IMR-90 (cell line): Measurements from ENCODE around the gene EGR2. TPM values are rescaled to one million over a fixed set of nuclear protein-coding genes. Genes with fewer than 3 reads are reported as not detected.

Source experiments
- ATAC-seq: fragments of 200-7000 bp; cut with Tn5 transposase; 2 replicates; pipeline ENCODE4 v1.9.1; 2020; ENCODE audit warnings: low read depth, mild to moderate bottlenecking, moderate library complexity
- BruUV-seq: library from RNA; stranded (reverse); fragments of 400-500 nt; replicated peaks from 2 replicates; lab custom pipeline; 2021; lab: Mats Ljungman, UMichigan
- CTCF ChIA-PET: fragments of 300-600 bp; formaldehyde crosslinking; extraction: SDS; loops from one replicate; lab custom pipeline; 2021; ENCODE audit warnings: antibody characterized with exemption; lab: Yijun Ruan, JAX
- POLR2A ChIA-PET: fragments of 300-600 bp; sonication (Branson Sonifier 250); formaldehyde crosslinking; loops from one replicate; lab custom pipeline; 2022; ENCODE audit warnings: antibody characterized with exemption; ENCODE audit not compliant: unreplicated experiment; lab: Charles Lee
- DNase-seq: peaks from one replicate; pipeline ENCODE4 v3.0.0; 2013
- H2AFZ ChIP-seq: replicated peaks from 2 replicates; pipeline ENCODE3; 2013; ENCODE audit warnings: low read length, mild to moderate bottlenecking; ENCODE audit not compliant: poor library complexity
- H2AK5ac ChIP-seq: 2 replicates; pipeline ENCODE4 v1.6.1; 2013; ENCODE audit warnings: low read depth, low read length, inconsistent platforms
- H2AK9ac ChIP-seq: replicated peaks from 2 replicates; pipeline ENCODE3; 2013; ENCODE audit warnings: mild to moderate bottlenecking, low read depth, low read length, moderate library complexity; ENCODE audit not compliant: poor library complexity
- H2BK120ac ChIP-seq: 2 replicates; pipeline ENCODE4 v1.6.1; 2013; ENCODE audit warnings: low read depth, low read length, inconsistent platforms
- H2BK15ac ChIP-seq: 3 replicates; pipeline ENCODE4 v1.6.1; 2013; ENCODE audit warnings: low read depth, low read length, inconsistent platforms
- H2BK20ac ChIP-seq: 2 replicates; pipeline ENCODE4 v1.6.1; 2013; ENCODE audit warnings: low read depth, mild to moderate bottlenecking, inconsistent platforms, low read length, moderate library complexity
- H2BK5ac ChIP-seq: 2 replicates; pipeline ENCODE4 v1.6.1; 2013; ENCODE audit warnings: mild to moderate bottlenecking, low read depth, low read length, inconsistent platforms; ENCODE audit not compliant: poor library complexity, severe bottlenecking
- H3K14ac ChIP-seq: replicated peaks from 2 replicates; pipeline ENCODE4 v1.6.1; 2013; ENCODE audit warnings: low read depth, low read length, inconsistent platforms
- H3K18ac ChIP-seq: 2 replicates; pipeline ENCODE4 v1.6.1; 2013; ENCODE audit warnings: low read depth, low read length, control low read depth
- H3K23ac ChIP-seq: 2 replicates; pipeline ENCODE4 v1.6.1; 2013; ENCODE audit warnings: low read depth, low read length, inconsistent platforms
- H3K27ac ChIP-seq: 2 replicates; pipeline ENCODE4 v1.5.1; 2013; ENCODE audit warnings: mild to moderate bottlenecking, control low read depth, low read length; ENCODE audit not compliant: insufficient read depth
- H3K27me3 ChIP-seq: 2 replicates; pipeline ENCODE4 v1.6.1; 2013; ENCODE audit warnings: low read length; ENCODE audit not compliant: control insufficient read depth, insufficient read depth
- H3K36me3 ChIP-seq: 2 replicates; pipeline ENCODE4 v1.6.1; 2013; ENCODE audit warnings: low read length, mixed read lengths; ENCODE audit not compliant: control insufficient read depth, insufficient read depth
- H3K4ac ChIP-seq: 2 replicates; pipeline ENCODE4 v1.6.1; 2013; ENCODE audit warnings: low read depth, low read length, inconsistent platforms
- H3K4me1 ChIP-seq: 2 replicates; pipeline ENCODE4 v1.6.1; 2013; ENCODE audit warnings: low read length, mixed read lengths; ENCODE audit not compliant: control insufficient read depth, insufficient read depth
- H3K4me2 ChIP-seq: 2 replicates; pipeline ENCODE4 v1.6.1; 2013; ENCODE audit warnings: low read depth, mild to moderate bottlenecking, control low read depth, low read length, moderate library complexity
- H3K4me3 ChIP-seq: 2 replicates; pipeline ENCODE4 v1.5.1; 2013; ENCODE audit warnings: low read depth, mild to moderate bottlenecking, control low read depth, low read length, moderate library complexity; ENCODE audit not compliant: insufficient read depth
- H3K56ac ChIP-seq: 2 replicates; pipeline ENCODE4 v1.6.1; 2013; ENCODE audit warnings: low read length, inconsistent platforms; ENCODE audit not compliant: insufficient read depth; ENCODE audit errors: extremely low read depth
- H3K79me1 ChIP-seq, 2 experiments: 2 replicates each; pipeline ENCODE4 v1.6.1; 2013; ENCODE audit warnings: low read length in 2 of 2, inconsistent platforms in 1 of 2, low read depth in 1 of 2
- H3K9ac ChIP-seq: 2 replicates; pipeline ENCODE4 v1.6.1; 2013; ENCODE audit warnings: low read depth, low read length, control low read depth
- H3K9me1 ChIP-seq: 2 replicates; pipeline ENCODE4 v1.6.1; 2013; ENCODE audit warnings: low read length, inconsistent platforms; ENCODE audit not compliant: insufficient read depth
- H3K9me3 ChIP-seq: 2 replicates; pipeline ENCODE4 v1.6.1; 2013; ENCODE audit warnings: low read length; ENCODE audit not compliant: control insufficient read depth, insufficient read depth
- H4K20me1 ChIP-seq: 2 replicates; pipeline ENCODE4 v1.6.1; 2013; ENCODE audit warnings: low read length, inconsistent platforms; ENCODE audit not compliant: insufficient read depth
- H4K5ac ChIP-seq: 2 replicates; pipeline ENCODE4 v1.6.1; 2013; ENCODE audit warnings: mild to moderate bottlenecking, low read depth, low read length, control low read depth
- H4K8ac ChIP-seq, 2 experiments: 2 replicates each; pipeline ENCODE4 v1.6.1; 2013; ENCODE audit warnings: low read depth in 2 of 2, low read length in 2 of 2, control low read depth in 1 of 2, inconsistent platforms in 1 of 2
- H4K91ac ChIP-seq: 2 replicates; pipeline ENCODE4 v1.6.1; 2013; ENCODE audit warnings: low read depth, low read length, inconsistent platforms; ENCODE audit not compliant: insufficient read depth
- BHLHE40 ChIP-seq: fragments of 150-350 bp; IDR thresholded peaks from 2 replicates; pipeline ENCODE4 v1.6.1; 2016; ENCODE audit warnings: mild to moderate bottlenecking, low read depth, low read length
- CEBPB ChIP-seq: IDR thresholded peaks from 2 replicates; pipeline ENCODE4 v1.6.1; 2012; ENCODE audit warnings: low read depth, low read length, improper control_type of control experiment
- CHD1 ChIP-seq: IDR thresholded peaks from 2 replicates; pipeline ENCODE4 v1.6.1; 2012; ENCODE audit warnings: low read depth, low read length, improper control_type of control experiment
- MAFK ChIP-seq: IDR thresholded peaks from 2 replicates; pipeline ENCODE4 v1.6.1; 2012; ENCODE audit warnings: low read depth, low read length, improper control_type of control experiment
- MAZ ChIP-seq: IDR thresholded peaks from 2 replicates; pipeline ENCODE4 v1.6.1; 2012; ENCODE audit warnings: low read depth, mild to moderate bottlenecking, low read length, improper control_type of control experiment, moderate library complexity, borderline replicate concordance
- MXI1 ChIP-seq: IDR thresholded peaks from 2 replicates; pipeline ENCODE4 v1.6.1; 2012; ENCODE audit warnings: low read depth, mild to moderate bottlenecking, low read length, moderate library complexity, borderline replicate concordance
- NFE2L2 ChIP-seq: fragments of 150-350 bp; IDR thresholded peaks from 2 replicates; pipeline ENCODE4 v1.6.1; 2016; ENCODE audit warnings: low read depth, mild to moderate bottlenecking, low read length
- POLR2A ChIP-seq: IDR thresholded peaks from 2 replicates; pipeline ENCODE4 v1.6.1; 2012; ENCODE audit warnings: mild to moderate bottlenecking, low read depth, low read length
- RAD21 ChIP-seq: IDR thresholded peaks from 2 replicates; pipeline ENCODE4 v1.6.1; 2012; ENCODE audit warnings: low read length, improper control_type of control experiment
- RCOR1 ChIP-seq: IDR thresholded peaks from 2 replicates; pipeline ENCODE4 v1.6.1; 2012; ENCODE audit warnings: mild to moderate bottlenecking, low read length, improper control_type of control experiment; ENCODE audit not compliant: insufficient replicate concordance
- RFX5 ChIP-seq: IDR thresholded peaks from 2 replicates; pipeline ENCODE4 v1.8.0; 2012; ENCODE audit warnings: low read depth, mild to moderate bottlenecking, low read length, moderate library complexity
- SMC3 ChIP-seq: fragments of 150-350 bp; IDR thresholded peaks from 2 replicates; pipeline ENCODE4 v1.6.1; 2016; ENCODE audit warnings: low read depth, mild to moderate bottlenecking, antibody characterized with exemption, low read length, moderate library complexity
- WGBS, 2 experiments: methylation state at CpG; one replicate each; pipeline versions ENCODE4 v1.1.5 to v1.1.7; 2013; ENCODE audit warnings: missing lambda C conversion rate in 2 of 2; ENCODE audit not compliant: insufficient read length in 1 of 2; ENCODE audit errors: extremely low coverage in 2 of 2; 5-methylcytosine and 5-hydroxymethylcytosine counted together
- dilution Hi-C: fragments of 300-500 bp; cut with HindIII; formaldehyde crosslinking; loops from one replicate; pipeline ENCODE4 v1.14.3; 2018; ENCODE audit warnings: low sequenced_read_pairs; ENCODE audit not compliant: unreplicated experiment
- in situ Hi-C: fragments of 300-500 bp; cut with MboI; formaldehyde crosslinking; loops from 3 replicates; pipeline ENCODE4 v1.14.3; 2019; ENCODE audit warnings: low sequenced_read_pairs, inconsistent platforms, mixed read lengths
- intact Hi-C: fragments of 100-400 bp; cut with micrococcal nuclease; formaldehyde crosslinking; loops from 2 replicates; pipeline ENCODE4 v1.10.0; 2022
- polyA plus RNA-seq, 3 experiments: library from polyadenylated mRNA; depleted of rRNA; stranded (reverse); fragments of >200 nt; gene quantifications; 2 replicates each; pipeline ENCODE4 v1.2.3, GENCODE V29; 2012; ENCODE audit warnings: low replicate concordance in 1 of 3
- total RNA-seq: library from RNA; depleted of rRNA; stranded (reverse); fragments of >200 nt; gene quantifications from 2 replicates; pipeline ENCODE4 v1.2.3, GENCODE V29; 2012
- TF ChIP-seq, protein P1 (sequence below): fragments of 150-350 bp; IDR thresholded peaks from 2 replicates; pipeline ENCODE4 v1.6.1; 2016; ENCODE audit warnings: low read depth, mild to moderate bottlenecking, low read length, moderate library complexity, borderline replicate concordance
- TF ChIP-seq, protein P2 (sequence below): conservative IDR thresholded peaks from 2 replicates; pipeline ENCODE4 v1.5.1; 2012; ENCODE audit warnings: mild to moderate bottlenecking, low read depth, low read length, improper control_type of control experiment
- TF ChIP-seq, protein P3 (sequence below): fragments of 150-350 bp; IDR thresholded peaks from 2 replicates; pipeline ENCODE4 v1.6.1; 2017; ENCODE audit warnings: mild to moderate bottlenecking, antibody characterized with exemption, low read length, low read depth

EGR2 gene
- total and polyA plus RNA-seq, 2 of the 4 experiments (the other 2 are of a cell fraction) = 0.36 to 1.2 TPM

GRCh38 chr10:62850646-62851045, 34.5 kb upstream of the EGR2 start:
- Histone ChIP-seq H4K20me1 (no peaks in the 10 kb centered on the region), H2AK9ac (no peak overlapping the region), H3K27me3 (peaks cover 3% of the 10 kb centered on the region), H3K9me1 (no peaks in the 10 kb centered on the region), H3K27ac (no peak overlapping the region), H3K56ac (no peak overlapping the region), H2AFZ (no peak overlapping the region), H4K8ac (no peak overlapping the region), H3K79me1 (no peaks in the 10 kb centered on the region), H3K9me3 (peaks cover 2% of the 10 kb centered on the region; the same call in 1 of the 2 replicates), H3K4me3 (no peak overlapping the region), H2BK120ac (no peak overlapping the region), H3K23ac (no peak overlapping the region), H4K91ac (no peak overlapping the region), H3K14ac (no peak overlapping the region), H3K36me3 (no peaks in the 10 kb centered on the region), H3K9ac (no peak overlapping the region), H4K5ac (no peak overlapping the region), H2BK15ac (no peak overlapping the region), H2AK5ac (no peak overlapping the region), H3K4me1 (no peaks in the 10 kb centered on the region), H2BK20ac (no peak overlapping the region), H3K18ac (no peak overlapping the region), H3K4ac (no peak overlapping the region), H2BK5ac (no peak overlapping the region), H3K4me2 (no peak overlapping the region)
- intact Hi-C loops (no loop called here), in situ Hi-C loops (no loop called here), dilution Hi-C loops (no loop called here)
- ChIA-PET CTCF (interaction anchor here (0.6 kb wide), 1 partner anchor 471 kb away, joined by 3 read pairs; no protein-coding TSS in a partner anchor), POLR2A (no interaction called here)
- ATAC-seq (no peak), DNase-seq (no peak)
- no TSS peak for BruUV-seq
- TF ChIP-seq MAFK (no peak), RCOR1 (no peak), MAZ (no peak), CEBPB (no peak), CHD1 (no peak), POLR2A (no peak), NFE2L2 (no peak), RAD21 (no peak), BHLHE40 (no peak), RFX5 (no peak), MXI1 (no peak), SMC3 (no peak)
- TF ChIP-seq, protein P1, sequence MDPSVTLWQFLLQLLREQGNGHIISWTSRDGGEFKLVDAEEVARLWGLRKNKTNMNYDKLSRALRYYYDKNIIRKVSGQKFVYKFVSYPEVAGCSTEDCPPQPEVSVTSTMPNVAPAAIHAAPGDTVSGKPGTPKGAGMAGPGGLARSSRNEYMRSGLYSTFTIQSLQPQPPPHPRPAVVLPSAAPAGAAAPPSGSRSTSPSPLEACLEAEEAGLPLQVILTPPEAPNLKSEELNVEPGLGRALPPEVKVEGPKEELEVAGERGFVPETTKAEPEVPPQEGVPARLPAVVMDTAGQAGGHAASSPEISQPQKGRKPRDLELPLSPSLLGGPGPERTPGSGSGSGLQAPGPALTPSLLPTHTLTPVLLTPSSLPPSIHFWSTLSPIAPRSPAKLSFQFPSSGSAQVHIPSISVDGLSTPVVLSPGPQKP = no peak
- TF ChIP-seq, protein P2, sequence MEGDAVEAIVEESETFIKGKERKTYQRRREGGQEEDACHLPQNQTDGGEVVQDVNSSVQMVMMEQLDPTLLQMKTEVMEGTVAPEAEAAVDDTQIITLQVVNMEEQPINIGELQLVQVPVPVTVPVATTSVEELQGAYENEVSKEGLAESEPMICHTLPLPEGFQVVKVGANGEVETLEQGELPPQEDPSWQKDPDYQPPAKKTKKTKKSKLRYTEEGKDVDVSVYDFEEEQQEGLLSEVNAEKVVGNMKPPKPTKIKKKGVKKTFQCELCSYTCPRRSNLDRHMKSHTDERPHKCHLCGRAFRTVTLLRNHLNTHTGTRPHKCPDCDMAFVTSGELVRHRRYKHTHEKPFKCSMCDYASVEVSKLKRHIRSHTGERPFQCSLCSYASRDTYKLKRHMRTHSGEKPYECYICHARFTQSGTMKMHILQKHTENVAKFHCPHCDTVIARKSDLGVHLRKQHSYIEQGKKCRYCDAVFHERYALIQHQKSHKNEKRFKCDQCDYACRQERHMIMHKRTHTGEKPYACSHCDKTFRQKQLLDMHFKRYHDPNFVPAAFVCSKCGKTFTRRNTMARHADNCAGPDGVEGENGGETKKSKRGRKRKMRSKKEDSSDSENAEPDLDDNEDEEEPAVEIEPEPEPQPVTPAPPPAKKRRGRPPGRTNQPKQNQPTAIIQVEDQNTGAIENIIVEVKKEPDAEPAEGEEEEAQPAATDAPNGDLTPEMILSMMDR = no peak
- TF ChIP-seq, protein P3, sequence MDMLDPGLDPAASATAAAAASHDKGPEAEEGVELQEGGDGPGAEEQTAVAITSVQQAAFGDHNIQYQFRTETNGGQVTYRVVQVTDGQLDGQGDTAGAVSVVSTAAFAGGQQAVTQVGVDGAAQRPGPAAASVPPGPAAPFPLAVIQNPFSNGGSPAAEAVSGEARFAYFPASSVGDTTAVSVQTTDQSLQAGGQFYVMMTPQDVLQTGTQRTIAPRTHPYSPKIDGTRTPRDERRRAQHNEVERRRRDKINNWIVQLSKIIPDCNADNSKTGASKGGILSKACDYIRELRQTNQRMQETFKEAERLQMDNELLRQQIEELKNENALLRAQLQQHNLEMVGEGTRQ = no peak
- WGBS, 2 experiments = 100% methylated on average over 1 of the region's 3 CpGs; no CpG with 5 or more reads in 1 of the 2 experiments
